Fibroblast of upper back skin (primary cell): ENCODE data around the gene B3GNT5.

ENCODE experiments used
- DNase-seq: peaks from one replicate; pipeline ENCODE4 v3.0.0-alpha.2; 2013

B3GNT5 gene

GRCh38 chr3:183267140-183267539 is 14.1 kb downstream of the B3GNT5 start:
- no peak for DNase-seq

- no peak for DNase-seq
These were observed 15.3 kb downstream of the B3GNT5 start for GRCh38 chr3:183268366-183268765.

- no peak for DNase-seq
These were observed 16.3 kb downstream of the B3GNT5 start for GRCh38 chr3:183269345-183269744.

GRCh38 chr3:183270344-183270743 is 17.3 kb downstream of the B3GNT5 start:
- no peak for DNase-seq

GRCh38 chr3:183272142-183272541 is 19.1 kb downstream of the B3GNT5 start:
- DNase-seq: no peak

- no peak for DNase-seq
These were observed 19.7 kb downstream of the B3GNT5 start for GRCh38 chr3:183272791-183273190.

- DNase-seq: no peak
These were observed 21.6 kb downstream of the B3GNT5 start for GRCh38 chr3:183274609-183275008.

GRCh38 chr3:183275418-183275817 is 22.4 kb downstream of the B3GNT5 start:
- peak; percentile 54 for DNase-seq

GRCh38 chr3:183275937-183276336 is 22.9 kb downstream of the B3GNT5 start:
- no peak for DNase-seq

- no peak for DNase-seq
These were observed 24.2 kb downstream of the B3GNT5 start for GRCh38 chr3:183277260-183277659.

- peak; percentile 50 for DNase-seq
These were observed 25.5 kb downstream of the B3GNT5 start for GRCh38 chr3:183278479-183279088.

- DNase-seq: no peak
These were observed 26.3 kb downstream of the B3GNT5 start for GRCh38 chr3:183279371-183279770.

GRCh38 chr3:183281126-183281797 is 28.2 kb downstream of the B3GNT5 start:
- peak; percentile 24 for DNase-seq

- DNase-seq: no peak
These were observed 30.8 kb downstream of the B3GNT5 start for GRCh38 chr3:183283886-183284285.

- DNase-seq: no peak
These were observed 31.5 kb downstream of the B3GNT5 start for GRCh38 chr3:183284570-183284969.

GRCh38 chr3:183285318-183285717 is 32.3 kb downstream of the B3GNT5 start:
- no peak for DNase-seq

- peak; percentile 92 for DNase-seq
These were observed 32.9 kb downstream of the B3GNT5 start for GRCh38 chr3:183285828-183286457.

- peak; percentile 78 for DNase-seq
These were observed 34.4 kb downstream of the B3GNT5 start for GRCh38 chr3:183287301-183287971.

- no peak for DNase-seq
These were observed 35.1 kb downstream of the B3GNT5 start for GRCh38 chr3:183288117-183288516.

GRCh38 chr3:183290216-183290615 is 37.2 kb downstream of the B3GNT5 start:
- no peak for DNase-seq

- peak; percentile 73 for DNase-seq
These were observed 38.5 kb downstream of the B3GNT5 start for GRCh38 chr3:183291497-183292031.

- no peak for DNase-seq
These were observed 40.9 kb downstream of the B3GNT5 start for GRCh38 chr3:183293966-183294365.

GRCh38 chr3:183295211-183295610 is 42.2 kb downstream of the B3GNT5 start:
- peak; percentile 89 for DNase-seq
